Omental fat pad (tissue), 4 donors: ENCODE measurements around the gene GDF2. TPM values are rescaled to one million over a fixed set of nuclear protein-coding genes. Genes with fewer than 3 reads are reported as not detected.
A peak's percentile ranks its signal among the peaks of the same experiment; 100 is the strongest.

Experiments
- ATAC-seq: fragments of 150-250 bp; one replicate; pipeline ENCODE4 v1.9.1; 2016; ENCODE audit warnings: mild to moderate bottlenecking, moderate library complexity; ENCODE audit not compliant: low FRiP score
- DNase-seq: peaks from one replicate; pipeline ENCODE4 v3.0.0-alpha.2; 2019; ENCODE audit warnings: low spot score
- total RNA-seq, 4 donors: library from RNA; depleted of rRNA; stranded (reverse); fragments of >200 nt; gene quantifications; one replicate each; pipeline ENCODE4 v1.1.0, GENCODE V29; 2016
- TF ChIP-seq, protein P1 (sequence below), 3 donors: fragments of 450-650 bp; IDR thresholded peaks; one replicate each; pipeline ENCODE4 v1.5.1; 2016 to 2017; ENCODE audit warnings: antibody characterized with exemption in 3 of 3, mild to moderate bottlenecking in 3 of 3, moderate library complexity in 2 of 3

GDF2 gene
- total RNA-seq, 4 donors from 2014 or later, result not detected

DNA sequence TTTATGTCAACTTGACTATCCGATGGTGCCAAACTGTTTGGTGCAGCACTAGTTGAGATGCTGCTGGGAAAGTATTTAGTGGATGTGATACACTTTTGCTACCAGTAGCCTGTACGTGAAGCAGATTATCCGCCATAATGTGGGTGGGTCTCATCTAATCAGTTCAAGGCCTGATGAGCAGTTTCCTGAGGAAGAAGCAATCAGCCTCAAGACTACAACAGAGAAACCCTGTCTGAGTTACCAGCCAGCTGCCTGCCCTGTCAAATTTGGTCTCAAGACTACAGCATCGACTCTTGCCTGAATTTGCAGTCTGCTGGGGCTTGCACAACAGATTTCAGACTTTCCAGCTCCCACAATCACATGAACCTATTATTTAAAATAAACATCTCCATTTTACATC, 15.1 kb downstream of the GDF2 start:
- no peak for DNase-seq
- ATAC-seq, result no peak
- TF ChIP-seq, protein P1, sequence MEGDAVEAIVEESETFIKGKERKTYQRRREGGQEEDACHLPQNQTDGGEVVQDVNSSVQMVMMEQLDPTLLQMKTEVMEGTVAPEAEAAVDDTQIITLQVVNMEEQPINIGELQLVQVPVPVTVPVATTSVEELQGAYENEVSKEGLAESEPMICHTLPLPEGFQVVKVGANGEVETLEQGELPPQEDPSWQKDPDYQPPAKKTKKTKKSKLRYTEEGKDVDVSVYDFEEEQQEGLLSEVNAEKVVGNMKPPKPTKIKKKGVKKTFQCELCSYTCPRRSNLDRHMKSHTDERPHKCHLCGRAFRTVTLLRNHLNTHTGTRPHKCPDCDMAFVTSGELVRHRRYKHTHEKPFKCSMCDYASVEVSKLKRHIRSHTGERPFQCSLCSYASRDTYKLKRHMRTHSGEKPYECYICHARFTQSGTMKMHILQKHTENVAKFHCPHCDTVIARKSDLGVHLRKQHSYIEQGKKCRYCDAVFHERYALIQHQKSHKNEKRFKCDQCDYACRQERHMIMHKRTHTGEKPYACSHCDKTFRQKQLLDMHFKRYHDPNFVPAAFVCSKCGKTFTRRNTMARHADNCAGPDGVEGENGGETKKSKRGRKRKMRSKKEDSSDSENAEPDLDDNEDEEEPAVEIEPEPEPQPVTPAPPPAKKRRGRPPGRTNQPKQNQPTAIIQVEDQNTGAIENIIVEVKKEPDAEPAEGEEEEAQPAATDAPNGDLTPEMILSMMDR (IDR thresholded peaks at IDR 0.05), result no peak

DNA sequence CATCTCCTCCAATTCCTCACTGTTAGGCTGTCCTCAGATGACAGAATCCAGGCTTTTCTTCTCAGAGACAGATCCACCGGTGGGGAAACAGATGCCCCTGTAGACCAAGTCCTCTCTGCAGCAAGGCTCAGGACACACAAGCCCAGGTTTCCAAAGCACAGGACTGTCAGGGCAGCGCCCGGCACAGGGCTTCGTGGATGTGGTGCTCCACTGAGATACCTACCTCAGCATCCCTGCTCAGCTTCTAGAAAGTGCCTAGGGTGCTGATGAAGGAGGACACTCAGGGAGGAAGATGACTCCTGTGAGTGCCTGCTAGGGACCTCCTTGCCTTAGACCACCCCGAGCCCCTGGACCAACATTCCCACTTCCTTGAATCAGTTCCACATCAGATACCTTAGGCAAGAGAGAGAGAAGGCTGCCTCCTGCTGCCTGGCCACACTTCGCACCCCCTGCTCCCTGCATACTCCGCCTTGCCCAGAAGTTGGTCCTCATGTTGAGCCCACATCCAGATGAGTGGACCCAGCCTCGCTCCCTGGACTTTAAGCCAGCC, 17.0 kb downstream of the GDF2 start:
- DNase-seq, result no peak
- no peak for ATAC-seq
- TF ChIP-seq, protein P1 (IDR thresholded peaks at IDR 0.05), result no peak

DNA sequence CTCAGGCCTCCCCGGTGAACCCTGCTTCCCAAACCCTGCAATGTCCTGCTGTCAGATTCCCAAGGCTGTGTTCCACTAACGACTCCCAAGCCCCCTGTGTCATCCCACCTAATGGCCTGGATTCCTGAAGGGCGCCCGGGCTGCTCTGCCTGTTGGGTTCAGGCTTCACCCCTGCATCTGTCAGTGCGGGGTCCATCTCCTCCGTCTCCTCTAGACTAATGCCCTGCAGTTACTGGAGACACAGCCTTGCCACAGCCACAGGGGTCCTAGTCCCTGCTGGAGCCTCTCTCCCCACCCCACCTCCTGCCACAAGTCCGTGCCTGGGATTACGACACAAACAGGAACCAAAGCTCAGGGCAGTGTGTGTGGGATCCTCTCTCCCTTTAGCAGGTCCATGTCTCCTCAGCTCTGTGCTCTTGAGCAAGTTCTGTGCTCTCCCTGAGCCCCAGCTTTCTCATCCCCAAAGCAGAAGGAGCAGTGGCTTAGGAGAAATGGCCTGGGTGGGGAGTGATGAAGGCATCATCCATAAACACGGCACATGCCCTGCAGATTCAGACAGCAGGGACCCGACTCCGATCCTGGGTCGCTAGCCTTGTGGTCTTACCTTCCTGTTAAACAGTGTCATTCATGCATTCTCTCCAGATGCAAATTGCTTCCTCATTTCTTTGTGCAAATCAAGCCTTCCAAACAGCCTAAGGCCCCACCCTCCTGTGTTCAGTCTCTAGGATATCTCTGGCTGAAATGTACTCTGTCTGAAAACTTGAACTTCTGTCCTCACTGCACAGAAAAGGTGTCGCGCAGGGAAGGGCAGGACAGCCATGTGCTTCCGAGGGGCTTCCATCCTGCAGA, 17.7 kb downstream of the GDF2 start:
- ATAC-seq (no peak), DNase-seq (no peak)

DNA sequence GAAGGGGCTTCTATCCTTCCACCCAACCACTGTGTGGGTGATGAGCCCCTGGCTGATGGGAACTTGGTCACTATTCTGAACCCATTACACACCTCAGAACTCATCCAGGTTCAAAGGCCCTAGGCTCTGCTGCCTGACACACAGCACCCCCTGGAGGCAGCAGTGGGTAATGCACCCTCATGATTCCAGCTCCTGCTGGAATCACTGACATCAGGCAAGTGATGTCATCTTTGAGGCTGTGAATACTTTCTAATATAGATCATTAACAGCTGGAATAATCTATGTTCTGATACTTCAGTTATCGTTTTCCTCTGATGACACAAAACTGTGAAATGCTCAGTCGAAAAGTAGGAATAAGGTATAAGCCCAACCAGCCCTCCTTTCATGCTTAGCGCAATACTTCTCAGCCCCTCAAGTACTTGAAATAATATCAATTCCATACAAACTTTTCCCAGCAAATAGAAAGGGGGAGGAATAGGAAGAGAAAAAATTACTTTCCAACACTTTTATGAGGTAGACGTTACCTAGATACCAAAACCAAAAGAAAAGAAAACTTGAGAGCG, 18.4 kb downstream of the GDF2 start:
- ATAC-seq (peak; percentile 32), DNase-seq (peak; percentile 66)
- TF ChIP-seq, protein P1 (IDR thresholded peaks at IDR 0.05), result peak in 2 of 3 donors; percentile 63 to 72

More for the DNA sequence above, 17.7 kb downstream of the GDF2 start:
- TF ChIP-seq, protein P1 (IDR thresholded peaks at IDR 0.05), result no peak

DNA sequence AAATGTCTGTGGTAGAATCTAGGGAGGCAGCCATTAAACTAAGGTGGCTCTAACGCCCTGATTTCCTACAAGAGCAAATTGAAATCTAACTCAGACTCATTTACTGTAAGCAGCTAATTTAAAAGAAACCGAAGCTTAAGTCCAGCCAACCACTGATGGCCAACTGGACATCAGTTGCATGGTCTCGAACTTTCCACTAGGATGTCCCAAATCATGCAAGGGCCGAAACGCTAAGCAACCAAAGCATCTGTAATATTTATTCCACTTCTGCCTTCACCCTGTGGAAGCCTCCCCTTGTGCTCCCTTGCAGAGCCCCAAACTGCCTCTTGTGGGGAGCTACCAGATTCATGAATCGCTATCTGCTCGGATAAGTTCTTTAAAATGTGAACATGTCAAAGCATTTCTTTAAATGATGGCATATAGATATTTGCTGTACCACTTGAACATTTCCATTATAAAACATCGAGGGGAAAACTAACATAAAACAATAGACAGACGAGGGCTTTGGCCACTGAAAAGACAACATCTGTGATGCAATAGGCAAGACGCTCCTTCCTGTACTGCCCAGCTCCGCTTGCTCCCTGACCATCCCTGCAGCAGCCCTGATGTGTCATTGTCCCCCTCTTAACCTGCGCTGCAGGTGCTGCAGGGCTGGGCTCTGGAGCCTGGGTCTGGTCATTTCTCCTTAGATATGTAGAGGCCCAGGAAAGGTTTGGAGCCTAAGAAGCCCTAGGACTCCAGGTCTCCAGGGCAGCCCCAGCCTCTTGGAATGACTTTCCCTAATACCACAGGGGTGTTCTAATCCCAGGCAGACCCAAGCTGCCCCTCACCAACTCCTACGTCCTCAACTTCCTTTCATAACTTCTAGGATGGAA, 23.0 kb downstream of the GDF2 start:
- ATAC-seq (no peak), DNase-seq (no peak)
- TF ChIP-seq, protein P1 (IDR thresholded peaks at IDR 0.05), result no peak

DNA sequence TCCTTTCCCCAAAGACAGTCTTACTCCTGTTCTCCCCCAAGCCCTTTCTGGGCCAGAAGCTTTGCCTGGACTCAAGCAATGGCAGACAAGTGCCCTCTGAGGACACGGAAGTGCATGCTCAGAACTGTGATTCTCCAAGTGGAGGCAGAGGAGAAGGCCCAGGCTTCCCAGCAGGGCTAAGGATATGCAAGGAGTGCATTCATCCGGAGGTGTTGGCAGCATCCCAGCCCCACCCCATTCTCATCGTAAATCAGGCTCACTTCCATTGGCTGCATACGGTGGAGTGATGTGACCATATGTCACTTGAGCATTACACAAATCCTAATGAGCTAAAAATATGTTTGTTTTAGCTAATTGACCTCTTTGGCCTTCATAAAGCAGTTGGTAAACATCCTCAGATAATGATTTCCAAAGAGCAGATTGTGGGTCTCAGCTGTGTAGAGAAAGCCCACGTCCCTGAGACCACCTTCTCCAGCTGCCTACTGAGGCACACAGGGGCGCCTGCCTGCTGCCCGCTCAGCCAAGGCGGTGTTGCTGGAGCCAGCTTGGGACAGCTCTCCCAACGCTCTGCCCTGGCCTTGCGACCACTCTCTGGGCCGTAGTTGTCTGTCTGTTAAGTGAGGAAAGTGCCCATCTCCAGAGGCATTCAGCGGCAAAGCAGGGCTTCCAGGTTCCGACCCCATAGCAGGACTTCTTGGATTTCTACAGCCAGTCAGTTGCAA, 24.5 kb downstream of the GDF2 start:
- TF ChIP-seq, protein P1 (IDR thresholded peaks at IDR 0.05), result no peak
- DNase-seq (no peak), ATAC-seq (no peak)
